Measurements from ENCODE around the gene SIPA1L3. TPM values are rescaled to one million over a fixed set of nuclear protein-coding genes. Genes with fewer than 3 reads are reported as not detected.
A peak's percentile ranks its signal among the peaks of the same experiment; 100 is the strongest.

Gene SIPA1L3
- total and polyA plus RNA-seq, 10 of the 15 experiments (the other 5 are each of a cell fraction or from before 2014, with no cell fraction given): 0.24 to 66.2 (median 19.1) TPM

- ChIA-PET CTCF (interaction anchor here (0.8 to 12.6 kb wide), 22 partner anchors 8 to 87 kb away, joined by 3 to 183 read pairs (median 7); partner anchors contain the start of genes SIPA1L3 and WDR87), SMC1A (ENCODE audit: uncharacterized antibody, unreplicated experiment) (interaction anchor here (0.7 to 4.2 kb wide), 29 partner anchors 8 to 94 kb away, joined by 3 to 47 read pairs (median 6); partner anchors contain the start of gene SIPA1L3), RAD21 (ENCODE audit: unreplicated experiment) (interaction anchor here (0.6 to 5.8 kb wide), 18 partner anchors 13 to 80 kb away, joined by 3 to 98 read pairs (median 6); partner anchors contain the start of genes SIPA1L3 and WDR87), POLR2A (interaction anchor here (0.5 to 3.5 kb wide), 15 partner anchors 10 to 388 kb away, joined by 3 to 27 read pairs (median 4); partner anchors contain the start of genes PSMD8, SIPA1L3 and WDR87)
- ATAC-seq: peak; percentile 72
- peak overlapping the region; percentile 40; the same call in 1 of the 2 replicates for H2AFZ ChIP-seq (ENCODE audit: control insufficient read depth, low read depth, low read length)
- WGBS (ENCODE audit: insufficient coverage, insufficient replicate concordance, low lambda C conversion rate, missing lambda C conversion rate): 11% methylated on average over 10 of the region's 10 CpGs
- DNase-seq (ENCODE audit: low read depth, low spot score): no peak
- intact Hi-C loops (cut with micrococcal nuclease; ENCODE audit: unreplicated experiment): no loop called here
- H3K9ac ChIP-seq (ENCODE audit: control insufficient read depth, insufficient read depth, low read length): peak overlapping the region; percentile 71
- peaks cover 81% of the 10 kb centered on the region for H3K79me2 ChIP-seq (ENCODE audit: control insufficient read depth, insufficient read depth, low read length)
- no peaks in the 10 kb centered on the region for H4K20me1 ChIP-seq (ENCODE audit: control insufficient read depth, insufficient read depth)
- peak overlapping the region; percentile 72 for H3K4me2 ChIP-seq (ENCODE audit: control insufficient read depth, insufficient read depth)
- TF ChIP-seq IKZF1 (conservative IDR thresholded peaks at IDR 0.05) (peak; percentile 41), JUNB (IDR thresholded peaks at IDR 0.05) (no peak), CREM (IDR thresholded peaks at IDR 0.05; ENCODE audit: low read depth) (no peak), SIN3A (IDR thresholded peaks at IDR 0.05; ENCODE audit: low read depth, low read length) (no peak), ZBTB11 (CRISPR knock-in tag; IDR thresholded peaks at IDR 0.05) (no peak), BHLHE40 (IDR thresholded peaks at IDR 0.05; ENCODE audit: borderline replicate concordance in 1 of 2, low read depth in 2 of 2, low read length in 1 of 2) (peak in 1 of 2 experiments; percentile 45; a peak in 1 of 4 replicates), ETV6 (conservative IDR thresholded peaks at IDR 0.05 in 1 of 2, IDR thresholded peaks at IDR 0.05 in 1 of 2; ENCODE audit: borderline replicate concordance in 1 of 2, low read depth in 1 of 2) (0 out of 4 replicates have a peak, but pooled peaks of 1 of the 2 experiments have one; percentile 12), SMARCA5 (IDR thresholded peaks at IDR 0.05) (peak; percentile 39; the same call in 1 of the 2 replicates), GATAD2B (conservative IDR thresholded peaks at IDR 0.05; ENCODE audit: low read depth) (no peak), IKZF2 (IDR thresholded peaks at IDR 0.05) (peak; percentile 17 to 45; a peak in 1 of 4 replicates), ZNF217 (IDR thresholded peaks at IDR 0.05) (peak; percentile 59; the same call in 1 of the 2 replicates), MEF2A (IDR thresholded peaks at IDR 0.05; ENCODE audit: insufficient read depth, low read depth, low read length) (0 out of 2 replicates have a peak, but pooled peaks have one; percentile 9), SPI1 (IDR thresholded peaks at IDR 0.05; ENCODE audit: borderline replicate concordance, insufficient read depth, low read depth, low read length) (peak; percentile 23; the same call in 1 of the 2 replicates)
- TF ChIP-seq, protein P1, sequence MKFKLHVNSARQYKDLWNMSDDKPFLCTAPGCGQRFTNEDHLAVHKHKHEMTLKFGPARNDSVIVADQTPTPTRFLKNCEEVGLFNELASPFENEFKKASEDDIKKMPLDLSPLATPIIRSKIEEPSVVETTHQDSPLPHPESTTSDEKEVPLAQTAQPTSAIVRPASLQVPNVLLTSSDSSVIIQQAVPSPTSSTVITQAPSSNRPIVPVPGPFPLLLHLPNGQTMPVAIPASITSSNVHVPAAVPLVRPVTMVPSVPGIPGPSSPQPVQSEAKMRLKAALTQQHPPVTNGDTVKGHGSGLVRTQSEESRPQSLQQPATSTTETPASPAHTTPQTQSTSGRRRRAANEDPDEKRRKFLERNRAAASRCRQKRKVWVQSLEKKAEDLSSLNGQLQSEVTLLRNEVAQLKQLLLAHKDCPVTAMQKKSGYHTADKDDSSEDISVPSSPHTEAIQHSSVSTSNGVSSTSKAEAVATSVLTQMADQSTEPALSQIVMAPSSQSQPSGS (IDR thresholded peaks at IDR 0.05; ENCODE audit: low read length): no peak
- TF ChIP-seq, protein P2, sequence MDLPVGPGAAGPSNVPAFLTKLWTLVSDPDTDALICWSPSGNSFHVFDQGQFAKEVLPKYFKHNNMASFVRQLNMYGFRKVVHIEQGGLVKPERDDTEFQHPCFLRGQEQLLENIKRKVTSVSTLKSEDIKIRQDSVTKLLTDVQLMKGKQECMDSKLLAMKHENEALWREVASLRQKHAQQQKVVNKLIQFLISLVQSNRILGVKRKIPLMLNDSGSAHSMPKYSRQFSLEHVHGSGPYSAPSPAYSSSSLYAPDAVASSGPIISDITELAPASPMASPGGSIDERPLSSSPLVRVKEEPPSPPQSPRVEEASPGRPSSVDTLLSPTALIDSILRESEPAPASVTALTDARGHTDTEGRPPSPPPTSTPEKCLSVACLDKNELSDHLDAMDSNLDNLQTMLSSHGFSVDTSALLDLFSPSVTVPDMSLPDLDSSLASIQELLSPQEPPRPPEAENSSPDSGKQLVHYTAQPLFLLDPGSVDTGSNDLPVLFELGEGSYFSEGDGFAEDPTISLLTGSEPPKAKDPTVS (IDR thresholded peaks at IDR 0.05; ENCODE audit: low read depth, low read length): no peak
- H3K36me3 ChIP-seq (ENCODE audit: control insufficient read depth in 2 of 2, insufficient read depth in 2 of 2, low read length in 1 of 2): peaks cover 3 to 7% of the 10 kb centered on the region in 2 experiments; a peak in 3 of 4 replicates
- no peaks in the 10 kb centered on the region for H3K27me3 ChIP-seq (replicated peaks in 1 of 2; ENCODE audit: control insufficient read depth in 2 of 2, insufficient read depth in 2 of 2, low read length in 1 of 2)
- in situ Hi-C loops (cut with MboI): no loop called here
- FAIRE-seq: peak; percentile 80
- peak overlapping the region; percentile 86 for H3K27ac ChIP-seq (ENCODE audit: control insufficient read depth, insufficient read depth)
- no peaks in the 10 kb centered on the region for H3K9me3 ChIP-seq (replicated peaks; ENCODE audit: control insufficient read depth, insufficient read depth, low read length)
- 0 out of 2 replicates have a peak overlapping the region, but pooled peaks have one; percentile 14 for H3K4me3 ChIP-seq
- no TSS peak for BruUV-seq (replicated peaks)
- H3K4me1 ChIP-seq (ENCODE audit: control insufficient read depth, insufficient read depth, low read length): peaks cover 39% of the 10 kb centered on the region
Observed at GRCh38 chr19:37986048-37986750, 79.2 kb downstream of the SIPA1L3 start.

Measured in GM12878 (cell line).